ENCODE data around the gene IL17D.

IL17D gene

DNA sequence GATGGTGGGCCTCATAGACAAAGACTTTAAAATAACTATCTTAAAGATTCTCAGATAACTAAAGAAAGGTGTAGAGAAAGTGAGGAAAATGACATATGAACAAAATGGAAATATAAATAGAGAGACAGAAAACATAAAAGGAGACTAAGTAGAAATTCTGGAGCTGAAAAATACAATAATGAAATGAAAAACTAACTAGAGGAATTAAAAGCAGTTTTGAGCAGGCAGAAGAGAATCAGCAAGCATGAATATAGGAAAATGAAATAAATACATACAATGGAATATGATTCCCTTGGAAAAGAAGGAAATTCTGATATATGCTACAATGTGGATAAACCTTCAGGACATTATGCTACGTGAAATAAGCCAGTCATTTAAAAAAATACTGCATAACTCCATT lies 66.3 kb downstream of the IL17D start:
- no peak for DNase-seq (ENCODE audit: extremely low spot score, insufficient read length, low read depth)
- no peak for FAIRE-seq
